Sigmoid colon (tissue), 4 donors: ENCODE measurements around the gene KDM7A.

Experiments used
- CTCF ChIP-seq, 4 experiments: fragments of 450-650 bp in 3 of 4; fragments of 200-600 bp in 1 of 4; IDR thresholded peaks; one replicate each; pipeline ENCODE4 v1.5.1; 2016 to 2019; ENCODE audit warnings: antibody characterized with exemption in 4 of 4, mild to moderate bottlenecking in 3 of 4, moderate library complexity in 2 of 4
- POLR2A ChIP-seq, 2 donors: fragments of 450-650 bp; IDR thresholded peaks; one replicate each; pipeline ENCODE4 v1.6.1; 2016; ENCODE audit warnings: antibody characterized with exemption in 2 of 2, mild to moderate bottlenecking in 2 of 2, moderate library complexity in 2 of 2
- POLR2AphosphoS5 ChIP-seq, 4 donors: sonication (generic); formaldehyde crosslinking; IDR thresholded peaks; one replicate each; pipeline ENCODE4 v1.6.1; 2017; ENCODE audit warnings: antibody characterized with exemption in 4 of 4

DNA sequence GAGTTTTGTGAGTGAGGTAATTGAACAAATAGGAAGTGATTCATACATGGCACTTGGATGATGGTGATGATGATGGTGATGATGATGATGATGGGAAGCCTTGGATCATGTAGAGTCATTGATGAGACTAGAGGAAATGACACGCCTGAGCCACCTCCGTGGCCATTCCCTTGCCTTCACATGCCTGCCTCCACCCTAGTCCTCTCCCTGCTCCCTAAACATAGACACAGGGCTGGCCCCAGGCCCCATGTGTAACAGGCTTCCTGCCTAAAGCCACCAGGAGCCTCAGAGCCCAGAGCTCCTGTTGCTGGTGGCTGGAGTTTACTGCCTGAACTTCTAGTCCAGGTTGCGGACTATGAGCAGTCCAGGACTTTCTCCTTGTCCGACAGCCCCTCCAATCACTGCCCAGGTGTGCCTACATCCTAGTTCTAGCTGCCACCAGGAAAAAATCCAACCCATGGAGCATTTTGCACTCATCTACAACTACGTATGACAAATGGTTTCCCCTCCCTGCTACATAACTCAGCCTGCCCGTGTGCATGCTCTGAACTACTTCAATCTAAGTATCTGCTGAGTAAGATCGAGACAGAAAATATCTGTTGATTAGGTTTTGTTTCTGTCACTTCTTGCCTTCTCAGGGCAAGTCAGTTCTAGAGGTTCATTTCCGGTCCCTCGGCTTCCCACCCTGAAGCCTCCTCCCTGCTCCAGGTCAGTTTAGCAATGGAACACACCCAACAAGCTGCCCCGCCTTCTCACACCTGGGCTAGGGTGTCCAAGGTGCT, 35.5 kb upstream of the KDM7A start:
- TF ChIP-seq CTCF (IDR thresholded peaks at IDR 0.05) = no peak
- TF ChIP-seq POLR2A (IDR thresholded peaks at IDR 0.05) = no peak
- no peak for TF ChIP-seq POLR2AphosphoS5 (IDR thresholded peaks at IDR 0.05)
